Upper lobe of left lung (tissue), 4 donors: Measurements from ENCODE around the gene SERPINA12.

Experiments used
- EP300 ChIP-seq, 4 donors: sonication (generic); formaldehyde crosslinking; IDR thresholded peaks; one replicate each; pipeline ENCODE4 v1.5.1; 2017; ENCODE audit warnings: antibody characterized with exemption in 4 of 4, control low read depth in 2 of 4
- POLR2A ChIP-seq, 4 donors: fragments of 450-650 bp; IDR thresholded peaks; one replicate each; pipeline ENCODE4 v1.5.1; 2016 to 2017; ENCODE audit warnings: antibody characterized with exemption in 4 of 4, mild to moderate bottlenecking in 2 of 4
- TF ChIP-seq, protein P1 (sequence below), 6 experiments: fragments of 450-650 bp in 4 of 6; fragments of 200-600 bp in 2 of 6; sonication (generic) in 2 of 6; IDR thresholded peaks; one replicate each; pipeline ENCODE4 v1.5.1; 2016 to 2019; ENCODE audit warnings: antibody characterized with exemption in 6 of 6

DNA sequence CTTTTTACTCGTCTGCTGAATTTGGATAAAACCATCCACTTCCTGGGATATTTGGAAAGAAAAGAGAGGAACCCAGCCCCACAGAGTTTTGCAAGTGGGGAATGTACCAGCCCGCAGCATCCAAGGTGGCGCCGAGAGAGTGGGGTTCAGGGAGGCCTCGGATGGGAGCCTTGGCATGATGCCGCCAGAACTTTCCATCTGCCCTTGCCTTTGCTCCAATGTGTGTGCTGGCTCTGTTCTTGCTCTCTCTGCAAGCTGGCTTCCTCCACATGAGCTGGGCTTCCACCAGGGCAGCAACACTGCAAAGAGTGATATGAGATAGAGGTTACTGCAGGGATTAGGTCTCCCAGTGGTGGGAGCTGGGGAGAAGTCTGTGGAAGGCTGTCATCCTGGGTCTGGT lies 6.6 kb upstream of the SERPINA12 start:
- TF ChIP-seq EP300 (IDR thresholded peaks at IDR 0.05) (no peak), POLR2A (IDR thresholded peaks at IDR 0.05) (no peak)
- TF ChIP-seq, protein P1, sequence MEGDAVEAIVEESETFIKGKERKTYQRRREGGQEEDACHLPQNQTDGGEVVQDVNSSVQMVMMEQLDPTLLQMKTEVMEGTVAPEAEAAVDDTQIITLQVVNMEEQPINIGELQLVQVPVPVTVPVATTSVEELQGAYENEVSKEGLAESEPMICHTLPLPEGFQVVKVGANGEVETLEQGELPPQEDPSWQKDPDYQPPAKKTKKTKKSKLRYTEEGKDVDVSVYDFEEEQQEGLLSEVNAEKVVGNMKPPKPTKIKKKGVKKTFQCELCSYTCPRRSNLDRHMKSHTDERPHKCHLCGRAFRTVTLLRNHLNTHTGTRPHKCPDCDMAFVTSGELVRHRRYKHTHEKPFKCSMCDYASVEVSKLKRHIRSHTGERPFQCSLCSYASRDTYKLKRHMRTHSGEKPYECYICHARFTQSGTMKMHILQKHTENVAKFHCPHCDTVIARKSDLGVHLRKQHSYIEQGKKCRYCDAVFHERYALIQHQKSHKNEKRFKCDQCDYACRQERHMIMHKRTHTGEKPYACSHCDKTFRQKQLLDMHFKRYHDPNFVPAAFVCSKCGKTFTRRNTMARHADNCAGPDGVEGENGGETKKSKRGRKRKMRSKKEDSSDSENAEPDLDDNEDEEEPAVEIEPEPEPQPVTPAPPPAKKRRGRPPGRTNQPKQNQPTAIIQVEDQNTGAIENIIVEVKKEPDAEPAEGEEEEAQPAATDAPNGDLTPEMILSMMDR (IDR thresholded peaks at IDR 0.05), result no peak
